Smooth muscle cell (in vitro differentiated cells): Measurements from ENCODE around the gene COX6A2. TPM values are rescaled to one million over a fixed set of nuclear protein-coding genes. Genes with fewer than 3 reads are reported as not detected.
A peak's percentile ranks its signal among the peaks of the same experiment; 100 is the strongest.
"Not testable (repeated sequence)": the region's sequence is repeated elsewhere in the genome, so short reads cannot be mapped to it uniquely, and the experiment has no call there.

ENCODE experiments used
- DNase-seq: peaks from one replicate; lab custom pipeline; 2025; ENCODE audit not compliant: unreplicated experiment; lab: John Stamatoyannopoulos, UW
- H2AFZ ChIP-seq: fragments of 200-600 bp; sonication (generic); 2 replicates; pipeline ENCODE4 v1.6.0; 2016; ENCODE audit warnings: antibody characterized with exemption, low read depth, mild to moderate bottlenecking
- H3F3A ChIP-seq: fragments of 200-600 bp; sonication (generic); 2 replicates; pipeline ENCODE4 v1.6.0; 2017; ENCODE audit warnings: antibody characterized with exemption, low read depth
- H3K27ac ChIP-seq: fragments of 200-600 bp; sonication (generic); 2 replicates; pipeline ENCODE4 v1.5.1; 2016; ENCODE audit warnings: low read depth, mild to moderate bottlenecking
- H3K27me3 ChIP-seq: fragments of 200-600 bp; sonication (generic); 2 replicates; pipeline ENCODE4 v1.6.1; 2016; ENCODE audit warnings: low read depth, mild to moderate bottlenecking
- H3K36me3 ChIP-seq: fragments of 200-600 bp; sonication (generic); 2 replicates; pipeline ENCODE4 v1.5.1; 2016; ENCODE audit warnings: low read depth
- H3K4me1 ChIP-seq: fragments of 200-600 bp; sonication (generic); 2 replicates; pipeline ENCODE4 v1.5.1; 2016; ENCODE audit warnings: low read depth
- H3K4me2 ChIP-seq: fragments of 200-600 bp; sonication (generic); 2 replicates; pipeline ENCODE4 v1.6.0; 2016; ENCODE audit warnings: mild to moderate bottlenecking
- H3K4me3 ChIP-seq: fragments of 200-600 bp; sonication (generic); 2 replicates; pipeline ENCODE4 v1.5.1; 2016; ENCODE audit warnings: mild to moderate bottlenecking
- H3K79me2 ChIP-seq: fragments of 200-600 bp; sonication (generic); 2 replicates; pipeline ENCODE4 v1.6.0; 2016; ENCODE audit warnings: low read depth, mild to moderate bottlenecking
- H3K9ac ChIP-seq: fragments of 200-600 bp; sonication (generic); 2 replicates; pipeline ENCODE4 v1.6.0; 2016; ENCODE audit warnings: low read depth
- H3K9me3 ChIP-seq: fragments of 200-600 bp; sonication (generic); replicated peaks from 2 replicates; pipeline ENCODE4 v1.5.1; 2016; ENCODE audit warnings: low read depth
- H4K20me1 ChIP-seq: fragments of 200-600 bp; sonication (generic); 2 replicates; pipeline ENCODE4 v1.6.0; 2016; ENCODE audit warnings: low read depth
- CTCF ChIP-seq: fragments of 200-600 bp; sonication (generic); IDR thresholded peaks from 2 replicates; pipeline ENCODE4 v1.5.1; 2017; ENCODE audit warnings: borderline replicate concordance, mild to moderate bottlenecking, antibody characterized with exemption; ENCODE audit not compliant: insufficient read depth, poor library complexity, severe bottlenecking
- whole genome bisulfite sequencing: methylation state at CpG from one replicate; pipeline ENCODE4 v1.1.7; 2016; ENCODE audit warnings: low lambda C conversion rate; 5-methylcytosine and 5-hydroxymethylcytosine counted together
- polyA plus RNA-seq: library from polyadenylated mRNA; unstranded; fragments of >200 nt; fragmentation: Nextera tagmentation; extraction: Ambion mirVana; gene quantifications from 2 replicates; pipeline ENCODE4 v1.2.1, GENCODE V29; 2016
- total RNA-seq: library from RNA; depleted of rRNA; stranded (reverse); fragments of >200 nt; gene quantifications from 2 replicates; pipeline ENCODE4 v1.2.3, GENCODE V29; 2014

The COX6A2 gene
- total and polyA plus RNA-seq, 2 experiments from 2014 or later, result not detected

- H3K27ac ChIP-seq, result peak overlapping the region; percentile 90
- peaks cover 17% of the 10 kb centered on the region for H4K20me1 ChIP-seq
- peak; percentile 46 for TF ChIP-seq CTCF
- peaks cover 15% of the 10 kb centered on the region for H3F3A ChIP-seq
- no peak overlapping the region for H3K4me3 ChIP-seq
- H3K9ac ChIP-seq, result no peak overlapping the region
- peak overlapping the region; percentile 75 for H3K4me2 ChIP-seq
- H2AFZ ChIP-seq, result no peak overlapping the region
- DNase-seq, result no peak
- peaks cover 11% of the 10 kb centered on the region for H3K79me2 ChIP-seq
- H3K27me3 ChIP-seq, result no peaks in the 10 kb centered on the region
- peaks cover 32% of the 10 kb centered on the region for H3K4me1 ChIP-seq
- no peaks in the 10 kb centered on the region for H3K36me3 ChIP-seq
- WGBS, result 43% methylated on average over 11 of the region's 11 CpGs
- no peaks in the 10 kb centered on the region for H3K9me3 ChIP-seq
These were observed 23.7 kb upstream of the COX6A2 start for GRCh38 chr16:31451681-31452351.

- 89% methylated on average over 5 of the region's 5 CpGs for WGBS
These were observed 23.0 kb upstream of the COX6A2 start for GRCh38 chr16:31451201-31451600.

DNA sequence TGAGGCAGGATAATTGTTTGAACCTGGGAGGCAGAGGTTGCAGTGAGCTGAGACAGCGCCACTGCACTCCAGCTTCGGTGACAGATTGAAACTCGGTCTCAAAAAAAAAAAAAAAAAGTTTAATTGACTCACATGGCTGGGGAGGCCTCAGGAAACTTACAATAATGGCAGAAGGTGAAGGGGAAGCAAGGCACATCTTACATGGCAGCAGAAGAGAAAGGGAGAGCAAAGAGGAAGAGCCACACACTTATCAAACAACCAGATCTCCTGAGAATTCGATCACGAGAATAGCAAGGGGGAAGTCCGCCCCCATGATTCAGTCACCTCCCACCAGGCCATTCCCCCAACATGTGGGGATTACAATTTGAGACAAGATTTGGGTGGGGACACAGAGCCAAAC lies 17.8 kb upstream of the COX6A2 start:
- WGBS, result 92% methylated on average over 6 of the region's 6 CpGs

More at GRCh38 chr16:31451201-31451600, 23.0 kb upstream of the COX6A2 start:
- no peak for DNase-seq
- H3K27ac ChIP-seq, result no peak overlapping the region
- no peaks in the 10 kb centered on the region for H3K9me3 ChIP-seq
- no peaks in the 10 kb centered on the region for H3K36me3 ChIP-seq
- no peak overlapping the region for H3K9ac ChIP-seq
- no peaks in the 10 kb centered on the region for H3K27me3 ChIP-seq
- peaks cover 6% of the 10 kb centered on the region for H3K79me2 ChIP-seq
- peaks cover 15% of the 10 kb centered on the region for H3F3A ChIP-seq
- H3K4me2 ChIP-seq, result no peak overlapping the region
- H2AFZ ChIP-seq, result no peak overlapping the region
- TF ChIP-seq CTCF, result no peak
- peaks cover 32% of the 10 kb centered on the region for H3K4me1 ChIP-seq
- H3K4me3 ChIP-seq, result no peak overlapping the region
- H4K20me1 ChIP-seq, result peaks cover 12% of the 10 kb centered on the region

DNA sequence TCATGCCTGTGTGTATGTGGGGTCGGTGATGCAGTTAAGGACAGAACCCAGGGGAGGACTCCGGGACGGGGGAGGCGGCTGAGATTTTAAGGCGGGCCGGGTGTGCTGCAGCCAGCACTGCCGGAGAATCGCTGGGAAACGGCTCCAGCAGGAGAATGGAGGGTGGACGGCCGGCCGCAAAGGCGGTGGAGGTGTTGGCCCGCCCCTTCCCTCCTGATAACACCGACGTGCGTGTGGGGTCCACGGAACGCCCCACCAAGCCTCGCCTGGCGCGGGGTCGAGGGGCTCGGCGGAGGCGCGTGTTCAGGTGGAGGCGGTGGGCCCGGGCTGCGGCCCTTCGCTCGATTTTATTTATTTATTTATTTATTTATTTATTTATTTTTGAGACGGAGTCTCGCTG lies 13.8 kb upstream of the COX6A2 start:
- 93% methylated on average over 26 of the region's 34 CpGs for WGBS
- no peak overlapping the region for H2AFZ ChIP-seq
- no peak for TF ChIP-seq CTCF
- no peaks in the 10 kb centered on the region for H3K79me2 ChIP-seq
- H3K9me3 ChIP-seq, result no peaks in the 10 kb centered on the region
- H3K4me2 ChIP-seq, result peak overlapping the region; percentile 96
- no peaks in the 10 kb centered on the region for H3K27me3 ChIP-seq
- no peak for DNase-seq
- H3K4me3 ChIP-seq, result peak overlapping the region; percentile 73
- no peak overlapping the region for H3K27ac ChIP-seq
- no peaks in the 10 kb centered on the region for H3K4me1 ChIP-seq
- no peaks in the 10 kb centered on the region for H3K36me3 ChIP-seq
- no peak overlapping the region for H3K9ac ChIP-seq
- H3F3A ChIP-seq, result no peaks in the 10 kb centered on the region
- H4K20me1 ChIP-seq, result no peaks in the 10 kb centered on the region

More for the DNA sequence above, 17.8 kb upstream of the COX6A2 start:
- H3K27ac ChIP-seq, DNase-seq, H3K36me3 ChIP-seq, H3K9me3 ChIP-seq, H4K20me1 ChIP-seq, H3F3A ChIP-seq, H3K4me3 ChIP-seq, H3K9ac ChIP-seq, H3K4me2 ChIP-seq, H2AFZ ChIP-seq, H3K27me3 ChIP-seq, H3K4me1 ChIP-seq, H3K79me2 ChIP-seq: not testable (repeated sequence)
